H1 (cell line): ENCODE measurements around the gene ACAT2. TPM values are rescaled to one million over a fixed set of nuclear protein-coding genes. Genes with fewer than 3 reads are reported as not detected.

Experiments
- ASH2L ChIP-seq: fragments of 200-600, 300-600 bp; sonication (generic); IDR thresholded peaks from one replicate; pipeline ENCODE4 v1.7.1; 2017; ENCODE audit warnings: low read length
- CBX8 ChIP-seq: fragments of 300-800, 300-1000 bp; sonication (generic); IDR thresholded peaks from 2 replicates; pipeline ENCODE4 v1.7.1; 2016; ENCODE audit warnings: low read depth, low read length, borderline replicate concordance
- CHD1 ChIP-seq: IDR thresholded peaks from 2 replicates; pipeline ENCODE4 v1.6.1; 2012; ENCODE audit warnings: low read depth, low read length, improper control_type of control experiment
- CHD2 ChIP-seq: IDR thresholded peaks from 2 replicates; pipeline ENCODE4 v1.6.1; 2012; ENCODE audit warnings: low read length, improper control_type of control experiment
- FOSL1 ChIP-seq: IDR thresholded peaks from 2 replicates; pipeline ENCODE4 v1.6.1; 2011; ENCODE audit warnings: mild to moderate bottlenecking, low read depth, low read length, moderate library complexity; ENCODE audit not compliant: insufficient read depth
- GTF2F1 ChIP-seq: IDR thresholded peaks from 2 replicates; pipeline ENCODE4 v1.6.1; 2012; ENCODE audit warnings: low read depth, low read length, improper control_type of control experiment, borderline replicate concordance
- HDAC6 ChIP-seq: IDR thresholded peaks from one replicate; pipeline ENCODE4 v1.7.1; 2012; ENCODE audit warnings: low read depth, mild to moderate bottlenecking, inconsistent platforms, low read length, moderate library complexity
- KDM5A ChIP-seq: fragments of 200-600 bp; IDR thresholded peaks from 2 replicates; pipeline ENCODE4 v1.7.1; 2012; ENCODE audit warnings: mild to moderate bottlenecking, low read length, inconsistent platforms, mixed read lengths
- POLR2A ChIP-seq, 2 experiments: IDR thresholded peaks; 1 replicate in 1 of 2; 2 replicates in 1 of 2; pipeline ENCODE4 v1.6.1; 2011; ENCODE audit warnings: low read depth in 2 of 2, low read length in 2 of 2, mild to moderate bottlenecking in 2 of 2; ENCODE audit errors: control extremely low read depth in 1 of 2
- POLR2AphosphoS5 ChIP-seq: IDR thresholded peaks from 2 replicates; pipeline ENCODE4 v1.6.1; 2011; ENCODE audit warnings: low read depth, low read length
- RXRA ChIP-seq: IDR thresholded peaks from 2 replicates; pipeline ENCODE4 v1.6.1; 2011; ENCODE audit warnings: low read depth, mild to moderate bottlenecking, low read length, moderate library complexity; ENCODE audit not compliant: insufficient read depth
- SAP30 ChIP-seq: fragments of 300-600 bp; sonication (generic); IDR thresholded peaks from 2 replicates; pipeline ENCODE4 v1.7.1; 2012; ENCODE audit warnings: low read length, moderate library complexity, mild to moderate bottlenecking, inconsistent platforms; ENCODE audit not compliant: insufficient read depth, insufficient replicate concordance
- SP1 ChIP-seq: IDR thresholded peaks from 2 replicates; pipeline ENCODE4 v1.6.1; 2011; ENCODE audit warnings: low read depth, low read length
- SP2 ChIP-seq: IDR thresholded peaks from 2 replicates; pipeline ENCODE4 v1.6.1; 2012; ENCODE audit warnings: mild to moderate bottlenecking, low read length, inconsistent platforms
- TAF1 ChIP-seq: IDR thresholded peaks from 2 replicates; pipeline ENCODE4 v1.6.1; 2011; ENCODE audit warnings: mild to moderate bottlenecking, low read depth, low read length
- TAF7 ChIP-seq: optimal IDR thresholded peaks from 2 replicates; pipeline ENCODE3; 2011; ENCODE audit warnings: low read depth, mild to moderate bottlenecking, inconsistent platforms, low read length, moderate library complexity, borderline replicate concordance
- YY1 ChIP-seq: IDR thresholded peaks from 2 replicates; pipeline ENCODE4 v1.6.1; 2011; ENCODE audit warnings: low read depth, mild to moderate bottlenecking, low read length
- polyA plus RNA-seq, 7 experiments: library from polyadenylated mRNA; depleted of rRNA in 3 of 7; stranded (reverse) in 5 of 7; unstranded in 2 of 7; fragments of >200 nt in 5 of 7; fragments of 200-250 nt in 2 of 7; gene quantifications; 1 replicate in 5 of 7; 2 replicates in 1 of 7; 4 replicates in 1 of 7; pipeline versions ENCODE4 v1.2.1 to v1.2.3, GENCODE V29; 2011 to 2013; ENCODE audit warnings: missing spikeins in 2 of 7, mixed read lengths in 2 of 7
- total RNA-seq: library from RNA; stranded (reverse); fragmentation: NEBNext Ultra II Directional; extraction: Animal tissue kit (Norgen Biotek cat#: 25700); gene quantifications from 2 replicates; pipeline ENCODE4 v1.2.1, GENCODE V29; 2021
- TF ChIP-seq, protein P1 (sequence below): IDR thresholded peaks from 2 replicates; pipeline ENCODE4 v1.6.1; 2012; ENCODE audit warnings: low read length, inconsistent platforms
- TF ChIP-seq, protein P2 (sequence below), 3 experiments: IDR thresholded peaks; 1 replicate in 2 of 3; 2 replicates in 1 of 3; pipeline versions ENCODE4 v1.5.1 to v1.6.1; 2011; ENCODE audit warnings: low read length in 3 of 3, mild to moderate bottlenecking in 3 of 3, inconsistent platforms in 2 of 3, low read depth in 1 of 3, moderate library complexity in 1 of 3; ENCODE audit not compliant: insufficient read depth in 1 of 3; ENCODE audit errors: control extremely low read depth in 1 of 3
- TF ChIP-seq, protein P3 (sequence below): IDR thresholded peaks from 2 replicates; pipeline ENCODE4 v1.6.1; 2011; ENCODE audit warnings: low read length, improper control_type of control experiment

Gene ACAT2
- total and polyA plus RNA-seq, 2 of the 8 experiments (the other 6 are each of a cell fraction or from before 2014, with no cell fraction given): 61.6 to 166 TPM

DNA sequence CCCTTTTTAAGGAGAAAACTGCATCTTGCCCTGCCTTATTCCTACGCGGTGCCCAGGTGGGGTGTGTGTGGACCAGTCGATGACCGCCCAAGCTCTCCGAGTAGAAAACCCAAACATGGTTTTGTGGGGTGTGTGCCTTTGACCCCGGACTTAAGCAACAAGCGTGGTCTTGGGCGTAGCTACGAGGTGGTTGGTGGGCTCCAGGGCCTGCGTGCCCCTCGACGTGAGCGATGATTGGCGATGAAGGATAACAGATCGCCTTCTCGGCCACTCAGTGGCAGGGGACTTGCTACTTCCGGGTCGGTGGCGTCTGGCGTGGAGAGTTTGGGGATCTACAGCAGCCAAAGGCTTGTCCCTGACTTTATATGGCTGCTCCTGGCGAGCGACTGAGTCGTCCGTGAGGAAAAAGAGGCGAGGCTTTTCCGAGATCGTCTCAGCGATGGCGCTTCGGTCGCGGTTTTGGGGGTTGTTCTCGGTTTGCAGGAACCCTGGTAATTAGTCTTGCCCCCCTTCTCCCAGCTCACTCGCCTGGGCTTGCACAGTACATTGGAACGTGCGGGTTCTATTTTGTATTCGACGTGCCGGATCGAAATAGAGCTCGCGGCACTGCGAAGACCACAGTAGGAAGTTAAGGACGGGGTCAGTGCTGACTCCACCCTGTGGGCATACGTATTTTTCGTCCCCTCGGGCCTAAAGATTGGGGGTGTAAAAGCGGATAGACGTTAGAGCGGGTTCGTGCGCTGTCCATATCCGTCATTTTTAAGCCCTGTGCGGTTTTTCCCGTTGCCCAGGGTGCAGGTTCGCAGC is 28.5 kb downstream of the ACAT2 start, which contains the start of gene MRPL18 (continued):
- peak; percentile 58 for TF ChIP-seq SAP30
- TF ChIP-seq YY1: peak; percentile 77
- TF ChIP-seq RXRA: no peak
- TF ChIP-seq TAF1: peak; percentile 74
- TF ChIP-seq POLR2A (IDR thresholded peaks at IDR 0.05; ENCODE audit: control extremely low read depth in 1 of 2, low read depth in 2 of 2, low read length in 2 of 2): peak; percentile 58 to 84
- TF ChIP-seq CBX8: no peak
- TF ChIP-seq TAF7: peak; percentile 50
- TF ChIP-seq HDAC6: no peak
- peak; percentile 88 for TF ChIP-seq CHD2
- peak; percentile 98 for TF ChIP-seq SP1
- TF ChIP-seq GTF2F1: no peak
- peak; percentile 48; the same call in 1 of the 2 replicates for TF ChIP-seq KDM5A
- peak; percentile 12; the same call in 1 of the 2 replicates for TF ChIP-seq CHD1
- peak; percentile 82 for TF ChIP-seq POLR2AphosphoS5
- TF ChIP-seq FOSL1: no peak
- peak; percentile 61 for TF ChIP-seq ASH2L
- TF ChIP-seq, protein P1, sequence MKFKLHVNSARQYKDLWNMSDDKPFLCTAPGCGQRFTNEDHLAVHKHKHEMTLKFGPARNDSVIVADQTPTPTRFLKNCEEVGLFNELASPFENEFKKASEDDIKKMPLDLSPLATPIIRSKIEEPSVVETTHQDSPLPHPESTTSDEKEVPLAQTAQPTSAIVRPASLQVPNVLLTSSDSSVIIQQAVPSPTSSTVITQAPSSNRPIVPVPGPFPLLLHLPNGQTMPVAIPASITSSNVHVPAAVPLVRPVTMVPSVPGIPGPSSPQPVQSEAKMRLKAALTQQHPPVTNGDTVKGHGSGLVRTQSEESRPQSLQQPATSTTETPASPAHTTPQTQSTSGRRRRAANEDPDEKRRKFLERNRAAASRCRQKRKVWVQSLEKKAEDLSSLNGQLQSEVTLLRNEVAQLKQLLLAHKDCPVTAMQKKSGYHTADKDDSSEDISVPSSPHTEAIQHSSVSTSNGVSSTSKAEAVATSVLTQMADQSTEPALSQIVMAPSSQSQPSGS: no peak
- TF ChIP-seq, protein P2, sequence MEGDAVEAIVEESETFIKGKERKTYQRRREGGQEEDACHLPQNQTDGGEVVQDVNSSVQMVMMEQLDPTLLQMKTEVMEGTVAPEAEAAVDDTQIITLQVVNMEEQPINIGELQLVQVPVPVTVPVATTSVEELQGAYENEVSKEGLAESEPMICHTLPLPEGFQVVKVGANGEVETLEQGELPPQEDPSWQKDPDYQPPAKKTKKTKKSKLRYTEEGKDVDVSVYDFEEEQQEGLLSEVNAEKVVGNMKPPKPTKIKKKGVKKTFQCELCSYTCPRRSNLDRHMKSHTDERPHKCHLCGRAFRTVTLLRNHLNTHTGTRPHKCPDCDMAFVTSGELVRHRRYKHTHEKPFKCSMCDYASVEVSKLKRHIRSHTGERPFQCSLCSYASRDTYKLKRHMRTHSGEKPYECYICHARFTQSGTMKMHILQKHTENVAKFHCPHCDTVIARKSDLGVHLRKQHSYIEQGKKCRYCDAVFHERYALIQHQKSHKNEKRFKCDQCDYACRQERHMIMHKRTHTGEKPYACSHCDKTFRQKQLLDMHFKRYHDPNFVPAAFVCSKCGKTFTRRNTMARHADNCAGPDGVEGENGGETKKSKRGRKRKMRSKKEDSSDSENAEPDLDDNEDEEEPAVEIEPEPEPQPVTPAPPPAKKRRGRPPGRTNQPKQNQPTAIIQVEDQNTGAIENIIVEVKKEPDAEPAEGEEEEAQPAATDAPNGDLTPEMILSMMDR (IDR thresholded peaks at IDR 0.05; ENCODE audit: control extremely low read depth in 1 of 3, insufficient read depth in 1 of 3, low read depth in 1 of 3, low read length in 3 of 3): no peak
- peak; percentile 72 for TF ChIP-seq SP2
- TF ChIP-seq, protein P3, sequence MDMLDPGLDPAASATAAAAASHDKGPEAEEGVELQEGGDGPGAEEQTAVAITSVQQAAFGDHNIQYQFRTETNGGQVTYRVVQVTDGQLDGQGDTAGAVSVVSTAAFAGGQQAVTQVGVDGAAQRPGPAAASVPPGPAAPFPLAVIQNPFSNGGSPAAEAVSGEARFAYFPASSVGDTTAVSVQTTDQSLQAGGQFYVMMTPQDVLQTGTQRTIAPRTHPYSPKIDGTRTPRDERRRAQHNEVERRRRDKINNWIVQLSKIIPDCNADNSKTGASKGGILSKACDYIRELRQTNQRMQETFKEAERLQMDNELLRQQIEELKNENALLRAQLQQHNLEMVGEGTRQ: no peak
